Measurements from ENCODE around the gene HMX1.

HMX1 gene

GRCh38 chr4:8817096-8817812, 54.4 kb downstream of the HMX1 start:
- DNase-seq: no peak
